ENCODE measurements around the gene BMAL1.

DNA sequence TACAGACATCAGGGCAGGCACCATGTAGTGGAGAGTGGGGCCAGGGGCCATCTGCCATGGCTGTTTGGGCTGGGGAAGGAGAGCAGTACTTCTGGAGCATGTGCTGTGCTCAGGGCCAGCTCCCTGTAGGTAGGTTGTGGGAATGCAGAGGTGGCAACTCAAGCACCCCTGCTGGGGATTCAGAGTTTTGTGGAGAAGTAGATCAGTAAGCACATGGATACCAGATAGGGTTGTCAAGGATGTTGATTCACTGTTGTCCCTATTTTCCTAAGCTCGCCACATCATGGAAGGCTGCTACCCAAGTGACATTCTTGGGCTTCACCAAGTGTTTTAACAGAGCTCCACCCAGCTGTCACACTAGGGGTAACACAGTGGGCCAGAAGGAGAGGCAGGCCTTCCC is 67.2 kb downstream of the BMAL1 start:
- no peak for TF ChIP-seq EZH2 (IDR thresholded peaks at IDR 0.05; ENCODE audit: low read length, unreplicated experiment)
- TF ChIP-seq, protein P1, sequence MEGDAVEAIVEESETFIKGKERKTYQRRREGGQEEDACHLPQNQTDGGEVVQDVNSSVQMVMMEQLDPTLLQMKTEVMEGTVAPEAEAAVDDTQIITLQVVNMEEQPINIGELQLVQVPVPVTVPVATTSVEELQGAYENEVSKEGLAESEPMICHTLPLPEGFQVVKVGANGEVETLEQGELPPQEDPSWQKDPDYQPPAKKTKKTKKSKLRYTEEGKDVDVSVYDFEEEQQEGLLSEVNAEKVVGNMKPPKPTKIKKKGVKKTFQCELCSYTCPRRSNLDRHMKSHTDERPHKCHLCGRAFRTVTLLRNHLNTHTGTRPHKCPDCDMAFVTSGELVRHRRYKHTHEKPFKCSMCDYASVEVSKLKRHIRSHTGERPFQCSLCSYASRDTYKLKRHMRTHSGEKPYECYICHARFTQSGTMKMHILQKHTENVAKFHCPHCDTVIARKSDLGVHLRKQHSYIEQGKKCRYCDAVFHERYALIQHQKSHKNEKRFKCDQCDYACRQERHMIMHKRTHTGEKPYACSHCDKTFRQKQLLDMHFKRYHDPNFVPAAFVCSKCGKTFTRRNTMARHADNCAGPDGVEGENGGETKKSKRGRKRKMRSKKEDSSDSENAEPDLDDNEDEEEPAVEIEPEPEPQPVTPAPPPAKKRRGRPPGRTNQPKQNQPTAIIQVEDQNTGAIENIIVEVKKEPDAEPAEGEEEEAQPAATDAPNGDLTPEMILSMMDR (conservative IDR thresholded peaks at IDR 0.05; ENCODE audit: low read depth, low read length), result no peak
- no peak for TF ChIP-seq EZH2phosphoT487 (IDR thresholded peaks at IDR 0.05; ENCODE audit: borderline replicate concordance, low read length)
